Lung (tissue), 12 donors: ENCODE measurements around the gene TCTN3. TPM values are rescaled to one million over a fixed set of nuclear protein-coding genes. Genes with fewer than 3 reads are reported as not detected.
A peak's percentile ranks its signal among the peaks of the same experiment; 100 is the strongest.

Source experiments
- ATAC-seq: fragments of 200-7000 bp; cut with Tn5 transposase; one replicate; pipeline ENCODE4 v1.9.1; 2020; ENCODE audit warnings: moderate number of reproducible peaks; ENCODE audit not compliant: insufficient read depth, low FRiP score
- DNase-seq, 3 donors: peaks; one replicate each; pipeline ENCODE4 v3.0.0-alpha.2; 2013 to 2017
- H3K27ac ChIP-seq, 2 donors: one replicate each; pipeline ENCODE4 v1.5.1; 2013; ENCODE audit warnings: mild to moderate bottlenecking in 2 of 2, moderate library complexity in 2 of 2, control low read depth in 1 of 2, inconsistent platforms in 1 of 2, low read depth in 1 of 2, low read length in 1 of 2
- H3K27me3 ChIP-seq, 3 donors: one replicate each; pipeline ENCODE4 v1.5.1; 2013; ENCODE audit warnings: low read length in 2 of 3; ENCODE audit not compliant: control insufficient read depth in 3 of 3, insufficient read depth in 3 of 3
- H3K36me3 ChIP-seq, 4 donors: one replicate each; pipeline ENCODE4 v1.5.1; 2013; ENCODE audit warnings: low read length in 4 of 4, mild to moderate bottlenecking in 1 of 4, moderate library complexity in 1 of 4; ENCODE audit not compliant: control insufficient read depth in 4 of 4, insufficient read depth in 4 of 4
- H3K4me1 ChIP-seq, 5 donors: one replicate each; pipeline ENCODE4 v1.5.1; 2013; ENCODE audit warnings: low read length in 5 of 5, mild to moderate bottlenecking in 2 of 5, moderate library complexity in 1 of 5; ENCODE audit not compliant: control insufficient read depth in 5 of 5, insufficient read depth in 5 of 5
- H3K4me3 ChIP-seq: one replicate; pipeline ENCODE4 v1.5.1; 2013; ENCODE audit warnings: mild to moderate bottlenecking, control low read depth, moderate library complexity
- H3K9ac ChIP-seq, 2 donors: one replicate each; pipeline ENCODE4 v1.5.1; 2013; ENCODE audit warnings: low read length in 2 of 2, control low read depth in 1 of 2; ENCODE audit not compliant: insufficient read depth in 1 of 2
- H3K9me3 ChIP-seq, 4 donors: one replicate each; pipeline ENCODE4 v1.5.1; 2013; ENCODE audit warnings: low read length in 3 of 4, mild to moderate bottlenecking in 1 of 4, moderate library complexity in 1 of 4; ENCODE audit not compliant: control insufficient read depth in 4 of 4, insufficient read depth in 3 of 4
- WGBS, 2 donors: extraction: QIAGEN DNeasy Blood & Tissue Kit; methylation state at CpG; one replicate each; pipeline ENCODE4 v1.1.7; 2013; 5-methylcytosine and 5-hydroxymethylcytosine counted together
- polyA plus RNA-seq, 2 donors: library from polyadenylated mRNA; stranded (reverse); fragments of 200-250 nt; gene quantifications; one replicate each; pipeline ENCODE4 v1.2.1, GENCODE V29; 2013
- total RNA-seq, 2 donors: library from RNA; depleted of rRNA in 1 of 2; stranded (reverse); fragments of >200 nt in 1 of 2; gene quantifications; one replicate each; pipeline ENCODE4 v1.2.1, GENCODE V29; 2014 to 2021
- TF ChIP-seq, protein P1 (sequence below): IDR thresholded peaks from 2 replicates; pipeline ENCODE4 v1.5.1; 2012; ENCODE audit warnings: mild to moderate bottlenecking; ENCODE audit errors: control extremely low read depth, extremely low read depth
- donor health status: control.
- donor health status: control.
- donor health status: Bipolar disorder and iron deficiency.
- donor health status: healthy.
- donor health status: DM: yes; HTN: yes; CAD: no.

Gene TCTN3
- total and polyA plus RNA-seq, 4 donors, result 13.1 to 43.2 (median 29.8) TPM

- no peaks in the 10 kb centered on the region for H3K27me3 ChIP-seq
- no peak overlapping the region for H3K9ac ChIP-seq
- TF ChIP-seq, protein P1, sequence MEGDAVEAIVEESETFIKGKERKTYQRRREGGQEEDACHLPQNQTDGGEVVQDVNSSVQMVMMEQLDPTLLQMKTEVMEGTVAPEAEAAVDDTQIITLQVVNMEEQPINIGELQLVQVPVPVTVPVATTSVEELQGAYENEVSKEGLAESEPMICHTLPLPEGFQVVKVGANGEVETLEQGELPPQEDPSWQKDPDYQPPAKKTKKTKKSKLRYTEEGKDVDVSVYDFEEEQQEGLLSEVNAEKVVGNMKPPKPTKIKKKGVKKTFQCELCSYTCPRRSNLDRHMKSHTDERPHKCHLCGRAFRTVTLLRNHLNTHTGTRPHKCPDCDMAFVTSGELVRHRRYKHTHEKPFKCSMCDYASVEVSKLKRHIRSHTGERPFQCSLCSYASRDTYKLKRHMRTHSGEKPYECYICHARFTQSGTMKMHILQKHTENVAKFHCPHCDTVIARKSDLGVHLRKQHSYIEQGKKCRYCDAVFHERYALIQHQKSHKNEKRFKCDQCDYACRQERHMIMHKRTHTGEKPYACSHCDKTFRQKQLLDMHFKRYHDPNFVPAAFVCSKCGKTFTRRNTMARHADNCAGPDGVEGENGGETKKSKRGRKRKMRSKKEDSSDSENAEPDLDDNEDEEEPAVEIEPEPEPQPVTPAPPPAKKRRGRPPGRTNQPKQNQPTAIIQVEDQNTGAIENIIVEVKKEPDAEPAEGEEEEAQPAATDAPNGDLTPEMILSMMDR, result no peak
- H3K4me1 ChIP-seq, result no peaks in the 10 kb centered on the region
- no peaks in the 10 kb centered on the region for H3K36me3 ChIP-seq
- H3K9me3 ChIP-seq, result no peaks in the 10 kb centered on the region
- DNase-seq, result no peak
- H3K4me3 ChIP-seq, result no peak overlapping the region
- ATAC-seq, result no peak
- H3K27ac ChIP-seq, result no peak overlapping the region
- 48 to 50% methylated on average over 6 of the region's 6 CpGs for WGBS, 2 donors
Measured at GRCh38 chr10:95706573-95706972, 12.8 kb upstream of the TCTN3 start.

DNA sequence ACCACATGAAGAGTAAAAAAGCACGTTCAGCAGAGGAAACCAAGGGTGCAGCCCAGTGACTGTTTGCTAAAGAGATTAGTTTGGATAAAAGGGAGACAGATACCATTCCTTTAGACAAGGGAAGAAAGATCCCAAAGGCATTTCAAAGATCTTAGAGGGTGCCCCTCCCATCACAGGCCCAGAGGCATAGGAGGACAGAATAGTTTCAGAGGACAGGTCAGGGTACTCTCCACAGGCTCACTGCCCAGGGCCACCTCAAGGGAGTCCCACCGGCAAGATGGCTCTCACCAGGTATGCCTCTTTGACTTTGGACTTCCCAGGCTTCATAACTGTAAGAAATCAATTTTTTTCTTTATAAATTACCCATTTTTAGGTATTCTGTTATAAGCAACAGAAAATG is 4.7 kb upstream of the TCTN3 start:
- WGBS, 2 donors, result 45 to 50% methylated on average over 2 of the region's 2 CpGs

DNA sequence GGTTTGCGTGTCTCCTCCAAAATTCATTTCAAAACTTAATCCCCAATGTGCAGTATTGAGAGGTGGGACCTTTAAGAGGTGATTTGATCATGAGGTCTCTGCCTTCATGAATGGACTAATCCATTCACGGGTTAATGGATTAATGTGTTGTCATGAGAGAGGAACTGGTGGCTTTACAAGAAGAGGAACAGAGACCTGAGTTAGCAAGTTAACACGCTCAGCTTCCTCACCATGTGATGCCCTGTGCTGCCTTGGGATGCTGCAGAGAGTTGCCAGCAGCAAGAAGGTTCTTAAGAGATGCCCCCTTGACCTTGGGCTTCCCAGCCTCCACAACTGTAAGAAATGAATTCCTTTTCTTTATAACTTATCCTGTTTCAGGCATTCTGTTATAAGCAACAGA is 3.7 kb upstream of the TCTN3 start:
- H3K4me3 ChIP-seq, result no peak overlapping the region
- no peak overlapping the region for H3K9ac ChIP-seq
- peaks cover 0 to 7% (median 0%) of the 10 kb centered on the region in 5 donors for H3K4me1 ChIP-seq
- H3K27ac ChIP-seq, result no peak overlapping the region
- peak in 1 of 3 donors; percentile 6 for DNase-seq
- WGBS, 2 donors, result 43 to 68% methylated on average over 3 of the region's 3 CpGs
- TF ChIP-seq, protein P1, result no peak
- no peaks in the 10 kb centered on the region for H3K27me3 ChIP-seq
- ATAC-seq, result no peak
- H3K36me3 ChIP-seq, result no peaks in the 10 kb centered on the region
- H3K9me3 ChIP-seq, result no peaks in the 10 kb centered on the region

More for the DNA sequence above, 4.7 kb upstream of the TCTN3 start:
- H3K9me3 ChIP-seq, result no peaks in the 10 kb centered on the region
- DNase-seq (no peak), ATAC-seq (no peak)
- H3K27ac ChIP-seq, result no peak overlapping the region
- no peak overlapping the region for H3K9ac ChIP-seq
- TF ChIP-seq, protein P1, result no peak
- H3K27me3 ChIP-seq, result no peaks in the 10 kb centered on the region
- H3K4me1 ChIP-seq, result no peaks in the 10 kb centered on the region
- H3K4me3 ChIP-seq, result no peak overlapping the region
- no peaks in the 10 kb centered on the region for H3K36me3 ChIP-seq

GRCh38 chr10:95694665-95695064 is 938 bp upstream of the TCTN3 start:
- TF ChIP-seq, protein P1, result no peak
- H3K9me3 ChIP-seq, result no peaks in the 10 kb centered on the region
- DNase-seq, result no peak
- H3K4me3 ChIP-seq, result no peak overlapping the region
- H3K4me1 ChIP-seq, result peaks cover 0 to 14% (median 0%) of the 10 kb centered on the region in 5 donors
- H3K36me3 ChIP-seq, result peaks cover 5 to 11% (median 7%) of the 10 kb centered on the region in 4 donors
- no peak overlapping the region for H3K9ac ChIP-seq
- H3K27me3 ChIP-seq, result no peaks in the 10 kb centered on the region
- no peak for ATAC-seq
- WGBS, 2 donors, result 96 to 97% methylated on average over 18 of the region's 18 CpGs
- H3K27ac ChIP-seq, result no peak overlapping the region
